Measurements from ENCODE around the gene LRPAP1.

LRPAP1 gene

DNA sequence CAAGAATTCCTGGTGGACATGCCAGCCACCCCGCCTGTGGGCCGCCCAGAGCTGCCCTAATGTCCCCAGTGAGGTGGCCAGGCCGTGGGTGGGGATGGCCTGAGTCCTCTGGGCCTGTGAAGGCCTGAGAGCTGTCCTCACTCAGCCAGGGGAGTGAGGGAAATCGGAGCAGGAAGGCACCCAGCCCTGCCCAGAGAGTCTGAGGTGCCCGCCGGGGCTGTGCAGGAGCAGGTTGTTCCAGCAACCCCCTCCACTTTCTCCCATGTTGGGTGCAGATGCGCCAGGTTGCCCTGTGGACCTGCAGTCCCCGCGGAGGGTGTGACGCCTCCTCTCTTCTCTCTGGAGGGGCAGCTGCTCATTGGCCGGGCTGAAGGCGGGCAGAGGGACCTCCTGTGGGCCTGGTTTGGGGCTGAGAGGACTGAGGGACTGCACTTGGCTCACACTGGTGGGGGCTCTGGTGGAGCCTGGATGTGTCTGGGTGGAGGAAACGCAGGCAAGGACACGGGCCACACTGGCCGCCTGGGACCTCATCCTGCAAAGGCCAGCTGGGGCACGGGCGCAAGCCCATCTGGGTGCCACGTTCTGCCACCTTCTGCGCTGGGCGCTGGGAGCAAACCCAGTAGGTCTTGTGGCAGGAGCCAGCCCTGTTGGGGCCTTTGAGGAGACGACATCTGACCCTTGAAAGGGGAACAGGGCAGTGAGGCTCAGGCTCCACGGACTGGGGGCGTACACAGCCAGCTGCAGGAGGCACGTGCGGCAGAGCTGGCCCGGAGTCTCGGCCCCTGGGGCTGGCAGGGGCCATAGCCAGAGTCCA, 55.1 kb downstream of the LRPAP1 start:
- no peak for DNase-seq (ENCODE audit: low read depth)
- TF ChIP-seq POLR2A (IDR thresholded peaks at IDR 0.05; ENCODE audit: extremely low read depth, insufficient read length) = no peak
- no peak for TF ChIP-seq MYC (IDR thresholded peaks at IDR 0.05; ENCODE audit: low read depth, low read length)
- TF ChIP-seq, protein P1, sequence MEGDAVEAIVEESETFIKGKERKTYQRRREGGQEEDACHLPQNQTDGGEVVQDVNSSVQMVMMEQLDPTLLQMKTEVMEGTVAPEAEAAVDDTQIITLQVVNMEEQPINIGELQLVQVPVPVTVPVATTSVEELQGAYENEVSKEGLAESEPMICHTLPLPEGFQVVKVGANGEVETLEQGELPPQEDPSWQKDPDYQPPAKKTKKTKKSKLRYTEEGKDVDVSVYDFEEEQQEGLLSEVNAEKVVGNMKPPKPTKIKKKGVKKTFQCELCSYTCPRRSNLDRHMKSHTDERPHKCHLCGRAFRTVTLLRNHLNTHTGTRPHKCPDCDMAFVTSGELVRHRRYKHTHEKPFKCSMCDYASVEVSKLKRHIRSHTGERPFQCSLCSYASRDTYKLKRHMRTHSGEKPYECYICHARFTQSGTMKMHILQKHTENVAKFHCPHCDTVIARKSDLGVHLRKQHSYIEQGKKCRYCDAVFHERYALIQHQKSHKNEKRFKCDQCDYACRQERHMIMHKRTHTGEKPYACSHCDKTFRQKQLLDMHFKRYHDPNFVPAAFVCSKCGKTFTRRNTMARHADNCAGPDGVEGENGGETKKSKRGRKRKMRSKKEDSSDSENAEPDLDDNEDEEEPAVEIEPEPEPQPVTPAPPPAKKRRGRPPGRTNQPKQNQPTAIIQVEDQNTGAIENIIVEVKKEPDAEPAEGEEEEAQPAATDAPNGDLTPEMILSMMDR (IDR thresholded peaks at IDR 0.05; ENCODE audit: low read depth, low read length) = no peak
- TF ChIP-seq, protein P2, sequence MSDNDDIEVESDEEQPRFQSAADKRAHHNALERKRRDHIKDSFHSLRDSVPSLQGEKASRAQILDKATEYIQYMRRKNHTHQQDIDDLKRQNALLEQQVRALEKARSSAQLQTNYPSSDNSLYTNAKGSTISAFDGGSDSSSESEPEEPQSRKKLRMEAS (IDR thresholded peaks at IDR 0.05; ENCODE audit: low read depth, low read length) = no peak
- no peak overlapping the region for H3K4me3 ChIP-seq (ENCODE audit: low read depth, low read length)

DNA sequence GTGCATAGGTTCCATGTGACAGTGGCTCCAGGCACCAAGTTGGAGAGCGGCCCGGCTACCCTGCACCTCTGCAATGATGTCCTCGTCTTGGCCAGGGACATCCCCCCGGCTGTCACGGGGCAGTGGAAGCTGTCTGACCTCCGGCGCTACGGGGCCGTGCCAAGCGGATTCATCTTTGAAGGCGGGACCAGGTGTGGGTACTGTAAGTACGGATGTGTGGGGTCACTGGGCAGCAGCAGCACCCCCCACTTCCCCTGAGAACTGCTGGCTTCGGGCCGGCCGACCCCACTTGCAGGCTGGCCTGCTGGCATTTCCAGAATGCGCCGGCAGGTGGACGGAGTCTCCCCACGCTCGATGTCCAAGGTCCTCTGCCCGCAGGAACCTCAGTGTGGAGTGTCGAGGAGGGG, 55.9 kb downstream of the LRPAP1 start:
- DNase-seq (ENCODE audit: low read depth) = no peak
- no peak for TF ChIP-seq POLR2A (IDR thresholded peaks at IDR 0.05; ENCODE audit: extremely low read depth, insufficient read length)
- TF ChIP-seq, protein P1 (IDR thresholded peaks at IDR 0.05; ENCODE audit: low read depth, low read length) = no peak
- TF ChIP-seq MYC (IDR thresholded peaks at IDR 0.05; ENCODE audit: low read depth, low read length) = no peak
- TF ChIP-seq, protein P2 (IDR thresholded peaks at IDR 0.05; ENCODE audit: low read depth, low read length) = no peak
- H3K4me3 ChIP-seq (ENCODE audit: low read depth, low read length) = no peak overlapping the region

DNA sequence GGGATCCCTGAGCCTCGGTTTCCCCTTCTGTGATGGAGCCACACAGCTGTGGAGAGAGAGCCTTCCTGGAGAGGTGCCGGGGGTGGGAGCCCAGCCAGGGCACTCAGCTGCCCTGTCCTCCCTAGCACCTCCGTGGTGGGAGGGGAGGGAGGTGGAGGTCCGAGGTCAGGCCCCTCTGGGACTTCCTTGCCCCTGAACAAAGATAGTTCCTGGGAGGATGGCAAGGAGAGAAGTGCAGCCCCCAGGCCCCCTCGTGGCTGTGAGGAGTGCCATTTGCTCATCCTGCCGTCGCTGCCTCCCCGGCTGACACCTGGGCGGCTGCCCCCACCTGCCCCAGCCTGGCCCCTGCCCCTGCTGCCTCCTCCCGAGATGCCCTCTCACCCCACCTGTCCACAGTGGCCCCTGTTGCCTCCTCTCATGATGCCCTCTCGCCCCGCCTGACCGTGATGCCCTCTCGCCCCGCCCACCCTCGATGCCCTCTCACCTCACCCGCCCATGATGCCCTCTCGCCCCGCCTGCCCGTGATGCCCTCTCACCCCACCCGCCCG, 56.4 kb downstream of the LRPAP1 start:
- DNase-seq (ENCODE audit: low read depth) = no peak
- no peak overlapping the region for H3K4me3 ChIP-seq (ENCODE audit: low read depth, low read length)
- TF ChIP-seq MYC (IDR thresholded peaks at IDR 0.05; ENCODE audit: low read depth, low read length) (no peak), POLR2A (IDR thresholded peaks at IDR 0.05; ENCODE audit: extremely low read depth, insufficient read length) (no peak)
- TF ChIP-seq, protein P1 (IDR thresholded peaks at IDR 0.05; ENCODE audit: low read depth, low read length) = no peak
- TF ChIP-seq, protein P2 (IDR thresholded peaks at IDR 0.05; ENCODE audit: low read depth, low read length) = no peak

DNA sequence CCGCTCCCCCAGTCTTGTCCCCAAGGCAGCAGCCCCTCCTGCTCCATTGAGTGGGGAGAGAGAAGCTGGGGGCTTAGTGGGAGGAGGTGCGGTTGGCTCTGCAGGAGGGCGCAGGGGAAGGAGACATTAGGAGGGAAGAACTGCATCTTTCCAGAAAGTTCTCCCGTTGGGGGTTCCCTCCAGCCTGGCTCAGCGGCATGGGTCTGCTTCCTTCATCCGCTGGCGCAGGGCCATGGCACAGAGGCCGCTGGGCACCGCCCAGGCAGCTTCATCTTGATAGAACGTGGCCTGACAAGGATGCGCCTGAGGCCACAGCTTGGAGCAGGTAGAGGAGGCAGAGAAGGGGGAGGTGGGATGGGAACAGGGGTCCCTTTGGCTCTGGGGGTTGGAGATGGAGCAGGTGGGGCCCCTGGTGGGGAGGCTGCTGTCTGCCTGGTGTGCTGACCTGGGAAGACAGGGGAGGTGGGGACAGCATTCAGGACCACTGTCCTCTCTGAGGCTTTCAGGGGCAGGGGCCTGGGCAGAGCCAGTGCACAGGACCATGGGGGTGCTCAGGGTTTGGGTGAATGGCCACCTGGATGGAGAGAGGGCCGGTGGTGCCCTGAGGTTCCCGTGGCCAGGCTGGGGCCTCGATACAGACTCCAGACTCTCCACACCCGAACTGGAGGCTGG, 57.0 kb downstream of the LRPAP1 start:
- DNase-seq (ENCODE audit: low read depth) = no peak
- no peak for TF ChIP-seq MYC (IDR thresholded peaks at IDR 0.05; ENCODE audit: low read depth, low read length)
- no peak for TF ChIP-seq POLR2A (IDR thresholded peaks at IDR 0.05; ENCODE audit: extremely low read depth, insufficient read length)
- TF ChIP-seq, protein P1 (IDR thresholded peaks at IDR 0.05; ENCODE audit: low read depth, low read length) = no peak
- TF ChIP-seq, protein P2 (IDR thresholded peaks at IDR 0.05; ENCODE audit: low read depth, low read length) = no peak
- no peak overlapping the region for H3K4me3 ChIP-seq (ENCODE audit: low read depth, low read length)

DNA sequence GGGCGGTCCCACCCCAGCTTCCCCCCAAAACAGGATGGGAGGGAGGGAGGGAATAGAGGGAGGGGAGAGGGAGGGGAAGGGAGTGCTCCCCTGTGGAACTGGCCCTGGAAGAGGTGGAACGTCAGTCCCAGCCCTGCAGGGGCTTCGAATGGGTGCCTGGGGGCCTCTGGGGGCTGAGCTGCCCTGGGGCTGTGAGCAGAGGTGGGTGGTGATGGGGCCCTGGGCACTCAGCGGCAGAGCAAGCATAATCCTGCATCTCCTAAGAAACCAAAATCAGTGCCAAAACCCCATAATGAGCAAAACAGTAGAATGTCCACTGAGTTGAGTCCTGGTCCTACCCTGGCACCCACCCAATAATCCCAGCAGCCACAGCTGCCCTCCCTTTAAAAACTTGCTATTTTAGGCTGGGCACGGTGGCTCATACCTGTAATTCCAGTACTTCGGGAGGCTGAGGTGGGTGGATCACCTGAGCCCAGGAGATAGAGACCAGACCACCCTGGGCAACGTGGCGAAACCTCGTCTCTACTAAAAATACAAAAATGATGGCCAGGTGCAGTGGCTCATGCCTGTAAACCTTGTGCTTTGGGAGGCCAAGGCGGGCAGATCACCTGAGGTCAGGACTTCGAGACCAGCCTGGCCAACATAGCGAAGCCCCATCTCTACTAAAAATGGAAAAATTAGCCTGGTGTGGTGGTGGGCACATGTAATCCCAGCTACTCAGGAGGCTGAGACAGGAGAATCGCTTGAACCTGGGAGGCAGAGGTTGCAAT, 58.0 kb downstream of the LRPAP1 start:
- TF ChIP-seq POLR2A (IDR thresholded peaks at IDR 0.05; ENCODE audit: extremely low read depth, insufficient read length) (no peak), MYC (IDR thresholded peaks at IDR 0.05; ENCODE audit: low read depth, low read length) (no peak)
- TF ChIP-seq, protein P2 (IDR thresholded peaks at IDR 0.05; ENCODE audit: low read depth, low read length) = no peak
- TF ChIP-seq, protein P1 (IDR thresholded peaks at IDR 0.05; ENCODE audit: low read depth, low read length) = no peak
- DNase-seq (ENCODE audit: low read depth) = no peak

More for the DNA sequence above, 58.0 kb downstream of the LRPAP1 start:
- H3K4me3 ChIP-seq (ENCODE audit: low read depth, low read length) = no peak overlapping the region

Measured in NB4 (cell line).